ENCODE results near the gene RUNX2.
A peak's percentile ranks its signal among the peaks of the same experiment; 100 is the strongest.
"Not testable (repeated sequence)": the region's sequence is repeated elsewhere in the genome, so short reads cannot be mapped to it uniquely, and the experiment has no call there.

Gene RUNX2

GRCh38 chr6:45327956-45328522 is at the start of gene RUNX2:
Gene RUNX2, plus strand, starts transcription at chr6:45328330. Its CDS starts 397 bp downstream, at chr6:45328727.
- peak; percentile 16 for DNase-seq

GRCh38 chr6:45278367-45278766 is 49.8 kb upstream of the RUNX2 start:
- no peak for DNase-seq

- DNase-seq: not testable (repeated sequence)
These were observed 41.4 kb upstream of the RUNX2 start for GRCh38 chr6:45286707-45287106.

GRCh38 chr6:45289751-45290514 is 38.2 kb upstream of the RUNX2 start:
- no peak for DNase-seq

- DNase-seq: no peak
These were observed 34.8 kb upstream of the RUNX2 start for GRCh38 chr6:45293306-45293705.

- not testable (repeated sequence) for DNase-seq
These were observed 33.9 kb upstream of the RUNX2 start for GRCh38 chr6:45294065-45294701.

GRCh38 chr6:45297320-45297719 is 30.8 kb upstream of the RUNX2 start:
- no peak for DNase-seq

- DNase-seq: no peak
These were observed 29.0 kb upstream of the RUNX2 start for GRCh38 chr6:45299096-45299581.

GRCh38 chr6:45300736-45301135 is 27.4 kb upstream of the RUNX2 start:
- DNase-seq: no peak

- no peak for DNase-seq
These were observed 26.6 kb upstream of the RUNX2 start for GRCh38 chr6:45301348-45302142.

- no peak for DNase-seq
These were observed 25.3 kb upstream of the RUNX2 start for GRCh38 chr6:45302832-45303231.

- DNase-seq: no peak
These were observed 22.6 kb upstream of the RUNX2 start for GRCh38 chr6:45305546-45305945.

- DNase-seq: no peak
These were observed 17.9 kb upstream of the RUNX2 start for GRCh38 chr6:45310118-45310788.

- DNase-seq: no peak
These were observed 14.0 kb upstream of the RUNX2 start for GRCh38 chr6:45314146-45314545.

- DNase-seq: no peak
These were observed 7.8 kb upstream of the RUNX2 start for GRCh38 chr6:45320349-45320748.

GRCh38 chr6:45323656-45324224 is 4.4 kb upstream of the RUNX2 start:
- DNase-seq: no peak

GRCh38 chr6:45326698-45327417 is 1.3 kb upstream of the RUNX2 start:
- DNase-seq: peak; percentile 28

GRCh38 chr6:45328523-45328922 is 393 bp downstream of the RUNX2 start:
- no peak for DNase-seq

- no peak for DNase-seq
These were observed 16.8 kb downstream of the RUNX2 start for GRCh38 chr6:45344900-45345299.

GRCh38 chr6:45350186-45350710 is 22.1 kb downstream of the RUNX2 start:
- no peak for DNase-seq

- no peak for DNase-seq
These were observed 22.9 kb downstream of the RUNX2 start for GRCh38 chr6:45351076-45351475.
